T-cell (primary cell): Measurements from ENCODE around the gene EVI5. TPM values are rescaled to one million over a fixed set of nuclear protein-coding genes. Genes with fewer than 3 reads are reported as not detected.

Source experiments
- ATAC-seq, 4 experiments: fragments of 200-7000 bp in 3 of 4; fragments of 150-1000 bp in 1 of 4; cut with Tn5 transposase; replicated peaks in 1 of 4; 1 replicate in 3 of 4; 2 replicates in 1 of 4; pipeline ENCODE4 v1.10.0; 2021; ENCODE audit warnings: moderate library complexity in 3 of 4, mild to moderate bottlenecking in 2 of 4, moderate number of reproducible peaks in 1 of 4
- CTCF ChIA-PET, 2 donors: fragments of 300-600 bp; sonication (Branson Sonifier 250); formaldehyde crosslinking; loops; one replicate each; lab custom pipeline; 2022; ENCODE audit warnings: antibody characterized with exemption in 2 of 2; lab: Charles Lee
- POLR2A ChIA-PET, 2 donors: fragments of 300-600 bp; sonication (Branson Sonifier 250); formaldehyde crosslinking; loops; one replicate each; lab custom pipeline; 2022; ENCODE audit warnings: antibody characterized with exemption in 2 of 2; lab: Charles Lee
- DNase-seq, 35 experiments: peaks; one replicate each; pipeline versions ENCODE4 v3.0.0 to v3.0.0-alpha.2; 2013 to 2023
- H3K27ac ChIP-seq: one replicate; pipeline ENCODE4 v1.5.1; 2013; ENCODE audit warnings: low read length
- H3K27me3 ChIP-seq, 2 experiments: replicated peaks in 1 of 2; 1 replicate in 1 of 2; 2 replicates in 1 of 2; pipeline versions ENCODE4 v1.6.1 to v1.7.0; 2013; ENCODE audit warnings: low read length in 1 of 2, mixed read lengths in 1 of 2; ENCODE audit not compliant: control insufficient read depth in 2 of 2, insufficient read depth in 2 of 2; ENCODE audit errors: extremely low read depth in 1 of 2
- H3K36me3 ChIP-seq, 2 donors: 1 replicate in 1 of 2; 2 replicates in 1 of 2; pipeline versions ENCODE4 v1.6.1 to v1.7.0; 2013; ENCODE audit warnings: low read length in 1 of 2; ENCODE audit not compliant: control insufficient read depth in 2 of 2, insufficient read depth in 1 of 2; ENCODE audit errors: extremely low read depth in 1 of 2
- H3K4me1 ChIP-seq, 2 experiments: 1 replicate in 1 of 2; 2 replicates in 1 of 2; pipeline versions ENCODE4 v1.6.1 to v1.7.0; 2013; ENCODE audit warnings: low read length in 2 of 2, mixed read lengths in 1 of 2; ENCODE audit not compliant: insufficient read depth in 2 of 2, control insufficient read depth in 1 of 2; ENCODE audit errors: extremely low read depth in 1 of 2
- H3K4me3 ChIP-seq, 2 donors: 1 replicate in 1 of 2; 2 replicates in 1 of 2; pipeline versions ENCODE4 v1.5.1 to v1.7.0; 2013; ENCODE audit warnings: mild to moderate bottlenecking in 2 of 2, low read length in 1 of 2, moderate library complexity in 1 of 2; ENCODE audit not compliant: control insufficient read depth in 1 of 2; ENCODE audit errors: extremely low read depth in 1 of 2
- H3K9me3 ChIP-seq: 2 replicates; pipeline ENCODE4 v1.7.0; 2013
- H3K27ac Mint-ChIP-seq, 2 donors: one replicate each; pipeline ENCODE4 v1.8.0; 2020 to 2021; ENCODE audit warnings: mild to moderate bottlenecking in 2 of 2, mixed read lengths in 2 of 2
- H3K27me3 Mint-ChIP-seq, 2 donors: one replicate each; pipeline ENCODE4 v1.8.0; 2021 to 2022; ENCODE audit warnings: mixed read lengths in 2 of 2
- H3K36me3 Mint-ChIP-seq: one replicate; pipeline ENCODE4 v1.8.0; 2021; ENCODE audit warnings: mixed read lengths
- H3K4me1 Mint-ChIP-seq, 3 donors: one replicate each; pipeline ENCODE4 v1.8.0; 2020 to 2022; ENCODE audit warnings: mixed read lengths in 3 of 3, mild to moderate bottlenecking in 1 of 3
- H3K4me3 Mint-ChIP-seq, 3 donors: one replicate each; pipeline ENCODE4 v1.8.0; 2020 to 2022; ENCODE audit warnings: mild to moderate bottlenecking in 3 of 3, mixed read lengths in 3 of 3, moderate library complexity in 3 of 3
- H3K9me3 Mint-ChIP-seq, 3 donors: one replicate each; pipeline ENCODE4 v1.8.0; 2020 to 2022; ENCODE audit warnings: mixed read lengths in 3 of 3
- WGBS: methylation state at CpG from one replicate; pipeline ENCODE4 v1.1.5; 2013; ENCODE audit warnings: missing lambda C conversion rate; ENCODE audit not compliant: insufficient coverage; 5-methylcytosine and 5-hydroxymethylcytosine counted together
- total RNA-seq, 35 experiments: library from RNA in 6 of 35; stranded (reverse) in 6 of 35; fragments of 120-200 nt in 1 of 35; gene quantifications; one replicate each; pipeline versions ENCODE4 v1.2.1 to v1.2.4 and lab custom pipeline; 2013 to 2026

EVI5 gene
- total RNA-seq, 5 donors from 2014 or later (not counting 1 experiment from before 2014, with no cell fraction given) = 1.5 to 2.4 (median 2.0) TPM

DNA sequence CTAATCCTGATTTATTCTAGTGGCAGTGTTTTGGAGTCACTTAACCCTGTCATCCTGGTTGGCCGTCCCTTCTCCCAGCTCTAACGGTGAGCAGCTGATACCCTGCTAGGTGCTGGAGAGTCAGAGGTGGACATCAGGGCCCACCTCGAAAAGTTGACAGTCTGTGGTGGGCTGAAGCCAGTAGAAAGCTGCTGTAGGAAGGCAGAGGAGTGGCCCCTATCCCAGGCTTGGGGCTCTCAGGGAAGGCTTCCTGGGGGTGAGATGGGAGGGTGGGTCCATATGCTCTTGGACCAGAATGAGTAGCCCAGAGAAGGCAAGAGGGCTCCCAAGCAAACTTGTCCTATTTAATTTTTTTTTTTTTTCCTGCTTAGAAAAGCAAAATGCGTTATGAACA is 46.5 kb upstream of the EVI5 start:
- CTCF ChIA-PET = interaction anchor here (0.6 to 1.8 kb wide), 16 partner anchors 8 to 651 kb away, joined by 3 to 7 read pairs (median 4); partner anchors contain the start of gene DIPK1A (in 1 of the 2)
- Mint-ChIP-seq H3K27me3 (no peaks in the 10 kb centered on the region), H3K9me3 (no peaks in the 10 kb centered on the region), H3K36me3 (peaks cover 35% of the 10 kb centered on the region), H3K4me3 (peak overlapping the region; percentile 97 to 100 (median 99)), H3K4me1 (peaks cover 41 to 45% (median 43%) of the 10 kb centered on the region in 3 donors), H3K27ac (peak overlapping the region in 1 of 2 donors; percentile 99)
- Histone ChIP-seq H3K9me3 (no peaks in the 10 kb centered on the region), H3K27ac (no peak overlapping the region), H3K36me3 (peaks cover 0 to 30% of the 10 kb centered on the region in 2 donors), H3K4me1 (peaks cover 18 to 22% of the 10 kb centered on the region in 2 experiments), H3K4me3 (peak overlapping the region; percentile 91 to 97), H3K27me3 (no peaks in the 10 kb centered on the region)
- 42% methylated on average over 2 of the region's 4 CpGs for WGBS
- DNase-seq (peak in 1 of 35 experiments; percentile 2), ATAC-seq (no peak)
- POLR2A ChIA-PET = interaction anchor here (0.5 to 1.4 kb wide), 8 partner anchors 11 to 957 kb away, joined by 3 to 9 read pairs (median 4); no protein-coding TSS in a partner anchor

DNA sequence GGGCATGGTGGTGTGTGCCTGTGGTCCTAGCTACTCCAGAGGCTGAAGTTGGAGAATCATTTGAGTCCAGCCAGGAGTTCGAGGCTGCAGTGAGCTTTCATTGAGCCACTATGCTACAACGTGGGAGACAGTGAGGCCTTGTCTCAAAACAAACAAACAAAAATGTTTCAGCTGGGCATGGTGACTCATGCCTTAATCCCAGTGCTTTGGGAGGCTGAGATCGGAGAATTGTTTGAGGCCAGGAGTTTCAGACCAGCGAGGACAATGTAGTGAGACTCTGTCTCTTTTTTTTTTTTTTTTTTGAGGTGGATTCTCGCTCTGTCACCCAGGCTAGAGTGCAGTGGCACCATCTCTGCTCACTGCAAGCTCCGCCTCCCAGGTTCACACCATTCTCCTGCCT is 41.9 kb upstream of the EVI5 start:
- Mint-ChIP-seq H3K9me3 (no peaks in the 10 kb centered on the region), H3K4me1 (peaks cover 0 to 4% (median 2%) of the 10 kb centered on the region in 3 donors), H3K36me3 (peaks cover under 1% of the 10 kb centered on the region), H3K27ac (no peak overlapping the region), H3K4me3 (no peak overlapping the region), H3K27me3 (no peaks in the 10 kb centered on the region)
- Histone ChIP-seq H3K4me1 (peaks cover 0 to 4% of the 10 kb centered on the region in 2 experiments), H3K27me3 (peaks cover 0 to 5% of the 10 kb centered on the region in 2 experiments), H3K4me3 (no peak overlapping the region), H3K9me3 (no peaks in the 10 kb centered on the region), H3K36me3 (no peaks in the 10 kb centered on the region), H3K27ac (no peak overlapping the region)
- DNase-seq (no peak), ATAC-seq (no peak)
- no CpG with 5 or more reads among the region's 6 CpGs for WGBS
- CTCF ChIA-PET = interaction anchor here in 1 of 2 donors (0.6 kb wide), 1 partner anchor 12 kb away, joined by 8 read pairs; no protein-coding TSS in a partner anchor
- POLR2A ChIA-PET = no interaction called here

DNA sequence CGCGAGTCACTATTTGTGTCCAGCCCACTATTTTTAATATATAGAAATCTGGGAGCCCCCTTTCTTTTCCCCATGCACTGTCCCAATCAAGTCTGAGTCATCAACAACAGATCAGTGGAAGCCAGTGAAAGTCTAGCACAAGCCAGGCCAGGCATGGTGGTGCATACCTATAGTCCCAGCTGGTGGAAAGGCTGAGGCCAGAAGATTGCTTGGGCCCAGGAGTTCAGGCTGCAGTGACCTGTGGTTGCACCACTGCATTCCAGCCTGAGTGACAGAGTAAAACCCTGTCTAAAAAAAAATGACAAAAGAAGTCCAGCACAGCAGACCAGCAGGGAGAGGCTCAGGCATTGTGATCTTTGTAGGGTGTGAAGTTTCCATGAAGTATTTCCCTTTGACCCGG is 38.0 kb upstream of the EVI5 start:
- Histone ChIP-seq H3K36me3 (no peaks in the 10 kb centered on the region), H3K4me1 (no peaks in the 10 kb centered on the region), H3K27ac (no peak overlapping the region), H3K9me3 (no peaks in the 10 kb centered on the region), H3K4me3 (no peak overlapping the region), H3K27me3 (peaks cover 0 to 5% of the 10 kb centered on the region in 2 experiments)
- Mint-ChIP-seq H3K9me3 (no peaks in the 10 kb centered on the region), H3K4me3 (no peak overlapping the region), H3K27ac (no peak overlapping the region), H3K27me3 (peaks cover 0 to 4% of the 10 kb centered on the region in 2 donors), H3K4me1 (no peaks in the 10 kb centered on the region), H3K36me3 (no peaks in the 10 kb centered on the region)
- ChIA-PET CTCF (no interaction called here), POLR2A (no interaction called here)
- no peak for DNase-seq
- ATAC-seq = no peak
- no CpG with 5 or more reads among the region's 3 CpGs for WGBS

DNA sequence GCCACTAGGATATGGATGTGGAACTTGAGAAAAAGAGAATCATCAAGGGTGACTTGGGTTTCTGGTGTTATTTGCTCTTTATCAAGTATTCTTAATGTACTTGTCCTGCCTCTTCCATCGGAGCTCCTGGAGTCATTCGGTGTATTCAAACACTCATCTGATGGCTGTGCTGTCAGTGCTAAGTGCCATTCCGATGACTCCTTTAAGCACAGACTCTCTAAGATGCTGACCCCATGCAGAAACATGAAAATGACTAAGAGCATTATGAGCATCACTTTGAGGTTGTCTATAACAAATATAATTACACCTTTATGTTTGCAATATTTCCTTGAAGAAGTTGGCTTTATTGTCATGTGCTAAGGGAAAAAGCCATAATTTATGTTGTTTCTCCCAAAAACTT is 35.6 kb upstream of the EVI5 start:
- no peaks in the 10 kb centered on the region for H3K4me1 ChIP-seq
- peaks cover 0 to 5% of the 10 kb centered on the region in 2 experiments for H3K27me3 ChIP-seq
- H3K4me3 ChIP-seq = no peak overlapping the region
- no peaks in the 10 kb centered on the region for H3K9me3 ChIP-seq
- Mint-ChIP-seq H3K4me1 (no peaks in the 10 kb centered on the region), H3K27ac (no peak overlapping the region), H3K27me3 (peaks cover 4 to 9% of the 10 kb centered on the region in 2 donors), H3K36me3 (no peaks in the 10 kb centered on the region), H3K9me3 (no peaks in the 10 kb centered on the region), H3K4me3 (no peak overlapping the region)
- ATAC-seq (no peak), DNase-seq (no peak)
- H3K36me3 ChIP-seq = no peaks in the 10 kb centered on the region
- 94% methylated on average over 2 of the region's 3 CpGs for WGBS
- ChIA-PET POLR2A (no interaction called here), CTCF (interaction anchor here in 1 of 2 donors (0.6 kb wide), 1 partner anchor 508 kb away, joined by 3 read pairs; no protein-coding TSS in a partner anchor)
- no peak overlapping the region for H3K27ac ChIP-seq

- Mint-ChIP-seq H3K27ac (no peak overlapping the region), H3K9me3 (no peaks in the 10 kb centered on the region), H3K36me3 (no peaks in the 10 kb centered on the region), H3K4me3 (no peak overlapping the region), H3K27me3 (peaks cover 4 to 9% of the 10 kb centered on the region in 2 donors), H3K4me1 (no peaks in the 10 kb centered on the region)
- Histone ChIP-seq H3K9me3 (no peaks in the 10 kb centered on the region), H3K27ac (no peak overlapping the region), H3K36me3 (no peaks in the 10 kb centered on the region), H3K4me1 (no peaks in the 10 kb centered on the region), H3K4me3 (no peak overlapping the region), H3K27me3 (peaks cover 0 to 5% of the 10 kb centered on the region in 2 experiments)
- ATAC-seq (no peak), DNase-seq (no peak)
- 75% methylated on average over 3 of the region's 3 CpGs for WGBS
- CTCF ChIA-PET = interaction anchor here (0.5 to 4.2 kb wide), 3 partner anchors 35 to 508 kb away, joined by 3 to 28 read pairs (median 3); partner anchors contain the start of gene EVI5 (in 1 of the 2)
- POLR2A ChIA-PET = no interaction called here
Measured at GRCh38 chr1:92820024-92820423, 35.1 kb upstream of the EVI5 start.

- Histone ChIP-seq H3K27ac (no peak overlapping the region), H3K4me1 (no peaks in the 10 kb centered on the region), H3K9me3 (no peaks in the 10 kb centered on the region), H3K4me3 (no peak overlapping the region), H3K27me3 (peaks cover 0 to 4% of the 10 kb centered on the region in 2 experiments), H3K36me3 (no peaks in the 10 kb centered on the region)
- DNase-seq (peak in 10 of 35 experiments; percentile 1 to 53 (median 9)), ATAC-seq (peak in 1 of 4 experiments; percentile 54)
- ChIA-PET CTCF (interaction anchor here (0.6 to 4.2 kb wide), 12 partner anchors 10 to 821 kb away, joined by 3 to 28 read pairs (median 6); partner anchors contain the start of gene RPL5 (in 1 of the 2)), POLR2A (interaction anchor here (0.5 to 0.7 kb wide), 3 partner anchors 14 to 1004 kb away, joined by 3 to 7 read pairs (median 3); partner anchors contain the start of gene RPL5 (in 1 of the 2))
- Mint-ChIP-seq H3K27me3 (peaks cover 4 to 9% of the 10 kb centered on the region in 2 donors), H3K27ac (no peak overlapping the region), H3K9me3 (no peaks in the 10 kb centered on the region), H3K36me3 (no peaks in the 10 kb centered on the region), H3K4me3 (no peak overlapping the region), H3K4me1 (no peaks in the 10 kb centered on the region)
- WGBS = 100% methylated on average over 1 of the region's 3 CpGs
Measured at GRCh38 chr1:92817986-92818764, 33.3 kb upstream of the EVI5 start.
